ENCODE measurements around the gene TMEM270. TPM values are rescaled to one million over a fixed set of nuclear protein-coding genes. Genes with fewer than 3 reads are reported as not detected.

TMEM270 gene
- total and polyA plus RNA-seq, 2 of the 8 experiments (the other 6 are each of a cell fraction or from before 2014, with no cell fraction given): 0.26 TPM; not detected in 1

DNA sequence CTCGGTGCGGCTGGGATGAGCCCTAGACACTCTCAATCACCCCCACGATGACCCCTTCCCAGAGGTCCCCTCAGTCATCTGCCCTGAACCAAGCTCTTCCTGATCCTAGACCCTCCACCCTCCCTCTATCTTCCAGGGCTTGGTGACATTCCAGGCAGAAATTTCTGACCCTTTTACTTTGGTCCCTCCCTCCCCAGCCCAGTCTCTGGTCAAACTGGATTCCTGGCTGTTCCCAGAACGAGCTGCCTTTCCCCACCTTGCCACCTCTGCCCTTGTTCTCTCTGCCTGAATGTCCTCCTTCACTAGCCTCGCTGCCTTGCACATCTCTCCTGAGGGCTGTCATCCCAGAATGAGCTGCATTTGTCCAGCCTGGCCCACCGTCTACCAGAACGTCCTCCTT, 31.5 kb upstream of the TMEM270 start (continued):
- TF ChIP-seq EP300 (IDR thresholded peaks at IDR 0.05; ENCODE audit: borderline replicate concordance in 1 of 2, low read depth in 2 of 2, low read length in 2 of 2): no peak
- TF ChIP-seq TCF12 (IDR thresholded peaks at IDR 0.05; ENCODE audit: low read depth, low read length): no peak
- TF ChIP-seq ASH2L (IDR thresholded peaks at IDR 0.05; ENCODE audit: low read length): no peak
- TF ChIP-seq SP4 (IDR thresholded peaks at IDR 0.05; ENCODE audit: low read length): no peak
